Brain microvascular endothelial cell (primary cell): ENCODE results near the gene PCDHGB1.
A peak's percentile ranks its signal among the peaks of the same experiment; 100 is the strongest.
"Not testable (repeated sequence)": the region's sequence is repeated elsewhere in the genome, so short reads cannot be mapped to it uniquely, and the experiment has no call there.

Experiments
- DNase-seq: peaks from one replicate; pipeline ENCODE4 v3.0.0-alpha.2; 2020
- H3K27ac ChIP-seq: fragments of 250-450 bp; sonication (Bioruptor Pico); 2 replicates; pipeline ENCODE4 v1.5.1; 2020; ENCODE audit warnings: mild to moderate bottlenecking, moderate library complexity
- H3K27me3 ChIP-seq: fragments of 250-450 bp; sonication (Bioruptor Pico); replicated peaks from 2 replicates; pipeline ENCODE4 v1.5.1; 2020; ENCODE audit warnings: mild to moderate bottlenecking
- H3K36me3 ChIP-seq: fragments of 250-450 bp; sonication (Bioruptor Pico); replicated peaks from 2 replicates; pipeline ENCODE4 v1.5.1; 2020; ENCODE audit warnings: mild to moderate bottlenecking
- H3K4me3 ChIP-seq: 2 replicates; pipeline ENCODE4 v1.5.1; 2011; ENCODE audit warnings: low read depth, mild to moderate bottlenecking, control low read depth, low read length, moderate library complexity
- CTCF ChIP-seq: IDR thresholded peaks from 2 replicates; pipeline ENCODE4 v1.5.1; 2011; ENCODE audit warnings: low read depth, mild to moderate bottlenecking, moderate library complexity, low read length, control low read depth, inconsistent platforms; ENCODE audit errors: missing control alignments
- in situ Hi-C: cut with HindIII; loops from 2 replicates; pipeline ENCODE4 v1.10.0; 2017; ENCODE audit warnings: low sequenced_read_pairs, low pct_ligation_motif_present

Gene PCDHGB1

GRCh38 chr5:141330299-141331080 lies 19.4 kb upstream of the PCDHGB1 start, which contains the start of gene PCDHGA1:
PCDHGA1 (plus strand) TSS chr5:141330514.
- Histone ChIP-seq H3K36me3 (no peaks in the 10 kb centered on the region), H3K4me3 (peak within 1 kb of the TSS; percentile 13), H3K27ac (no peak within 1 kb of the TSS), H3K27me3 (no peaks in the 10 kb centered on the region)
- in situ Hi-C loops: no loop called here
- TF ChIP-seq CTCF: peak; percentile 49
- peak; percentile 66 for DNase-seq

- in situ Hi-C loops, H3K27me3 ChIP-seq: not testable (repeated sequence)
These were observed 17.3 kb upstream of the PCDHGB1 start for GRCh38 chr5:141332571-141332970.

GRCh38 chr5:141338538-141339306 lies 11.2 kb upstream of the PCDHGB1 start, which contains the start of gene PCDHGA2:
PCDHGA2 (plus strand) TSS chr5:141338760.
- Histone ChIP-seq H3K4me3 (peak within 1 kb of the TSS; percentile 22), H3K27me3 (no peaks in the 10 kb centered on the region), H3K27ac (no peak within 1 kb of the TSS), H3K36me3 (no peaks in the 10 kb centered on the region)
- peak; percentile 33 for DNase-seq
- in situ Hi-C loops: no loop called here
- TF ChIP-seq CTCF: peak; percentile 54

More at GRCh38 chr5:141332571-141332970, 17.3 kb upstream of the PCDHGB1 start:
- DNase-seq, H3K27ac ChIP-seq, H3K36me3 ChIP-seq, H3K4me3 ChIP-seq: not testable (repeated sequence)

- not testable (repeated sequence) for H3K27me3 ChIP-seq
These were observed 9.0 kb upstream of the PCDHGB1 start for GRCh38 chr5:141340781-141341354.

DNA sequence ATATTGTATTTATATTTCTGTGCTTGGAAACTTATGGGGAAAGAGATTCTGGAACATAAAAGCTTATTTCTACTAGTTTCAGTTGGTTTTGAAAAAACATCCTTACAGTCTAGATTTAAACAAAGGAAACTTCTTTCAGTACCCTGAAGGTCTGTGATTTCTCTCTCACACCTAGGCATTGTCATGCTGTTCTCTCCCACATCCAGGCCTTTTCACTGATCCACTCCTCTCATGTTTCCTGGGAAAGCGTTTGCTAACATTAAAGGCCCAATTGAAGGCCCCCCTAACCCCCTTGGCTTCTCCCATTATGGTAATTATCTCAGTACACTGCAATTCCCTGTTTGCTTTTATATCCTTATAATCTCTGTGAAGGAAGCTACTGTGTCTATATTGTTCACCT lies 7.1 kb upstream of the PCDHGB1 start:
- Histone ChIP-seq H3K36me3 (no peaks in the 10 kb centered on the region), H3K27ac (no peak overlapping the region), H3K4me3 (no peak overlapping the region), H3K27me3 (no peaks in the 10 kb centered on the region)
- TF ChIP-seq CTCF: no peak
- in situ Hi-C loops: no loop called here
- DNase-seq: no peak

More at GRCh38 chr5:141340781-141341354, 9.0 kb upstream of the PCDHGB1 start:
- H3K4me3 ChIP-seq, H3K36me3 ChIP-seq, DNase-seq, H3K27ac ChIP-seq, in situ Hi-C loops: not testable (repeated sequence)

- Histone ChIP-seq H3K36me3 (no peaks in the 10 kb centered on the region), H3K27ac (no peak within 1 kb of the TSS), H3K4me3 (peak within 1 kb of the TSS; percentile 38), H3K27me3 (no peaks in the 10 kb centered on the region)
- in situ Hi-C loops: no loop called here
- TF ChIP-seq CTCF: peak; percentile 58
- DNase-seq: peak; percentile 58
These were observed 6.5 kb upstream of the PCDHGB1 start, which contains the start of gene PCDHGA3 for GRCh38 chr5:141343242-141343952. PCDHGA3 (plus strand) TSS chr5:141343829; CDS start chr5:141344034, 205 bp downstream.
